Kidney tubule cell (primary cell): ENCODE results near the gene DLGAP5.
A peak's percentile ranks its signal among the peaks of the same experiment; 100 is the strongest.

Experiments used
- DNase-seq: peaks from one replicate; pipeline ENCODE4 v3.0.0-alpha.2; 2018; ENCODE audit warnings: low spot score

The DLGAP5 gene, protein sequence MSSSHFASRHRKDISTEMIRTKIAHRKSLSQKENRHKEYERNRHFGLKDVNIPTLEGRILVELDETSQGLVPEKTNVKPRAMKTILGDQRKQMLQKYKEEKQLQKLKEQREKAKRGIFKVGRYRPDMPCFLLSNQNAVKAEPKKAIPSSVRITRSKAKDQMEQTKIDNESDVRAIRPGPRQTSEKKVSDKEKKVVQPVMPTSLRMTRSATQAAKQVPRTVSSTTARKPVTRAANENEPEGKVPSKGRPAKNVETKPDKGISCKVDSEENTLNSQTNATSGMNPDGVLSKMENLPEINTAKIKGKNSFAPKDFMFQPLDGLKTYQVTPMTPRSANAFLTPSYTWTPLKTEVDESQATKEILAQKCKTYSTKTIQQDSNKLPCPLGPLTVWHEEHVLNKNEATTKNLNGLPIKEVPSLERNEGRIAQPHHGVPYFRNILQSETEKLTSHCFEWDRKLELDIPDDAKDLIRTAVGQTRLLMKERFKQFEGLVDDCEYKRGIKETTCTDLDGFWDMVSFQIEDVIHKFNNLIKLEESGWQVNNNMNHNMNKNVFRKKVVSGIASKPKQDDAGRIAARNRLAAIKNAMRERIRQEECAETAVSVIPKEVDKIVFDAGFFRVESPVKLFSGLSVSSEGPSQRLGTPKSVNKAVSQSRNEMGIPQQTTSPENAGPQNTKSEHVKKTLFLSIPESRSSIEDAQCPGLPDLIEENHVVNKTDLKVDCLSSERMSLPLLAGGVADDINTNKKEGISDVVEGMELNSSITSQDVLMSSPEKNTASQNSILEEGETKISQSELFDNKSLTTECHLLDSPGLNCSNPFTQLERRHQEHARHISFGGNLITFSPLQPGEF

DNA sequence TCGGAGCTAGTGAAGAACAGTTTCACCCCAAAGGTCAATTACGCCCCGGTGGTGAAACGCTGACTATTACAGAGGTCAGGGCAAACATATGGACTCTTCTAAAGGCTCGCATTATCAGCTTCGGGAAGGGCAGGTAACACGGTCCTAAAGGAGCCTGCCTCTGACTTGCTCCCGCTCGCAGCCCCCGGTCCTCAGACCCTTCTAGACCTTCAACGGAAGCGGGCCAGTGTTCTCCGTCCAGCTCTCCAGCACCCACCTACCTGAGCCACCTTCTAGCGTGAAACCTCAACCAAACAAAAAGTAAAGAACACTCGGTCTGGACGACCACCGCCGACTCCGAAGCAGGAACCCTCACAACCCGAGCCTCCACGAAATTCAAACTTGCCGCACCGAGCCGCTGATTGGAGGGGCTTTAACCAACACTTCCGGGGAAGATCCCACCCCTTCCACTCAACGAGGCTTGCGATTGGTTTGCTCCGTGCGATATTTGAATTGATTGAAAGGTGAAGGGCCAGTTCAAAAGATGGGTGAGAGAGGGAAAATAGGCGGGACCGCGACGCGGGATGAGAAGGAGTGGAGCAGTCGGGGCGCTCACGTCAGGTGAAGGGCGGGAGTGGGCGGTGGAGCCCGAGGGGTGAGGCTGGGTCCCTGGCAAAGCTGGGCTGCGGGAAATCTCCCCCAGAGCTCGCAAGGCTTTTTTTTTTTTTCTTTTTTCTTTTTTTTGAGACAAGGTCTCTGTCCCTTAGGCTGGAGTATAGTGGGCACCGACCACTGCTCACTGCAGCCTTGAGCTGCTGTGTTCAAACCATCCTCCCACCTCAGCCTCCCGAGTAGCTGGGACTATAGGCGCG is at the start of gene DLGAP5:
DLGAP5 (minus strand) TSS at position 383 of the 851 bp plus-strand sequence. CDS start 2,406 bp downstream, outside the sequence.
- DNase-seq = peak; percentile 97

DNA sequence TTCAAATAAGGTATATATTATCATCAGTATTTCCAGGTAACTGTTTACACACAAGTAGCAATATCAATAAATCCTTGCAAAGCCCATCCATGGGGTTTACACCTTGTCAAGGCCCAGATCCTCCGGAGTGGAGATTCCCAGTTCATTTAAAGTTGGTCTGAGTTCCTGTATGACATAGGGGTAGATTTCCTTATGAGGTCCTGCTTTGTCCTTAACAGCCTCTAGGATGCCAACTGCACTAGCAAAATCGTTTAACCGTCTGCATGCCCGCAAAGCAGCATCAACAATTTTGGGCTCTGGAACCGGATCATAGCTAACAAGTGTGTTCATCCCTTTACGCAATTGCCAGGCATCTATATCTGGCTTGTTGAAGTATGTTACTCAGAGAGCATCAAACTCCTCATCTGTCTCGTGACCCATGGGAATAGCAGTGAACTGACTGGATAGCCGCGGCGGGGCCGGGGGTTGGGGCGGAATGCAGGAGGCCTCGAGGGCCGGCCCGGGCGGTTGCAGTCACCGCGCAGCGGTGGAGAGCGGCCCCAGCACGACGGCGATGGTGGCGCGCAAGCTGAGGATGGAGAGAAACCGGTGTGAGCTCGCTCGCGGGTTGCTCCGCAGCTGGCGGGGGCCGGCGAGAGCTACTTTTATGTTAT is 49.3 kb upstream of the DLGAP5 start:
- DNase-seq = no peak

DNA sequence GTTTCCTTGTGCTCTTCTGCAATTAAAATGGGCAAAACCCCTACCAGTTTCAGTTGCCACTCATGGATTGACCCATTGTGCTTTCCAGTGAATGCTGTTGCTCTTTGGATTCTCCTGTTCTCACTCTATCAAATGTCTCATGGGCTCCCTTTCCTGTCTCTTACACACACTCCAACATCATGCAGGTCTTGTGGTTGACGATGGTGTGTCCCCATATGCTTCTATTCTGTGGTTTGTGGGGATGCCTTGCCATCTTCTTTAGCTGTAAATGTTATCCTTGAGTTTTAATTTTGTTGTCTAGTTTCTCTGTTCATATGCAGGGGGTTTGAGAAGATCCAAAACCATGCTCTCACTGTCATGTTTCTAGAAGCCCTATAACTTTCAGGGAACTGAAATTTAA is 47.9 kb upstream of the DLGAP5 start:
- no peak for DNase-seq

DNA sequence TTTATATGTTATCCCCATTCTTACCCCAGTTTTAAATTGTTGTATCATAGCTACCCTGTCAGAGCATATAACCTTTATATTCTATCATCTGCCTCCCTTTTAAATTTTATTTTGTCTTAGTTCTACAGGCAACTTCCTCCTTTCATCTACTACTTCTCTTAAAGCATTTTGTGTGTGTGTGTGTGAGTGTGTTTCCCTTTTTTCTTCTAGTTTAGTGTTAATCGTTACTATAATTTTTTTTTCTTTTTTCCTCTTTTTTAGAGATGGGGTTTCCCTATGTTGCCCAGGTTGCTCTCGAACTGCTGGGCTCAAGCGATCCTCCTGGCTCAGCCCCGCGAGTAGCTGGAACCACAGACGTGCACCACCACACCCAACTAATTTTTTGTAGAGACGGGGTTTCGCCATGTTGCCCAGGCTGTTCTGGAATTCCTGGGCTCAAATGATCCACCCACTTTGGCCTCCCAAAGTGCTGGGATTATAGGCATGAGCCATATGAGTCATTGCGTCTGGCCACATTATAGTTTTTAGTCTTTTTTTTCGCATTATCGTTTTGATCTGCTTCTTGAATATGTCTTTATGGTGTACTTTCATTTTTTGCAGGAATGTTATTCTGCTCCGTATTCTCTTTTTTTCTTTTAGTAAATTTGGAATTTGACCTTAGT is 46.8 kb upstream of the DLGAP5 start:
- DNase-seq = no peak

DNA sequence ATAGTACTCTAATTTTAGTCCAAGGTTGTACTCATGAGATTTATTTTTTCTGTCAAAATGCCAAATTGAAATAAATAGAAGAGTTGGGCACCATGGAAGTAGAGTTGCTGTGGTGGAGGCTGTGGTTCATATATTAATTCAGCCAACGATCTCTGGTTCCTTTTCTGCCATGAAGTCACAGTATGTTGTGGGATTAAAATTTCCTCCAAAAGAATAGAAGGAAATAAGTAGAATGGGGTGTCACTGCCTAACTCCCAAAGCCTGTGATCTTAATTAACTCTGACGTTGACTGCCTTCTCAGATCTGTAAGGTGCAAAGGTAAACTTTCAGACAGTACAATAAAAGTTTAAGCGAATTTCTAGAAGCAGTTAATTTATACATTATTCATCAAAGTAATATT is 42.2 kb upstream of the DLGAP5 start:
- DNase-seq = no peak

DNA sequence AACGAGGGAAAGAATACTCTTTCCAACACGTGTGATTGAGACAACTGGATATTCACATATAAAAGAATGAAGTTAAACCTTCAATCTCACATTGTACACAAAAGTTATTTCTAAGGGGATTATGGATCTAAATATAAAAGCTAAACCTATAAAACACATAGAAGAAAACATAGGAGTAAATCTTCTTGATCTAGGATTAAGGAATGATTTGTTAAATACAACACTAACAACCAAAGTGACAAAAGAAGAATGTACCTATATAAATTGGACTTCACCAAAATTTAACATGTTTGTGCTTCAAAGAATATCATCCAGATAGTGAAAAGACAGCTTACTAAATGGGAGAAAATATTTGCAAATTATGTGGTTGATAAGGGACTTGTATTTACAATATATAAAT is 36.9 kb upstream of the DLGAP5 start:
- DNase-seq = no peak

DNA sequence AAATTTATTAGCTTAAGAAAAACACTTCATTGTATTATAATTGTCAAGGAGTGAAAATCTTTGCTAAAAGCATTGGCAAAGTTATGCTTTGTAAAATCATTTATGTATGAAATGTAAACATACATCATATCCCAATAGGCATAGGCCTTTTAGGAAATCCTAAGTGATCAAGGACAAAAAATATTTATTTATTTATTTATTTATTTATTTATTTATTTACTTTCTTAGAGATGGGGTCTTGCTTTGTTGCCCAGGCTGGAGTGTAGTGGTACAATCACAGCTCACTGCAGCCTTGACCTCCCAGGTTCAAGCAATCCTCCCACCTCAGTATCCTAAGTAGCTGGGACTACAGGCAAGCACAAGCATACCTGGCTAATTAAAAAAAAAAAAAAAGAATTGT is 32.0 kb upstream of the DLGAP5 start:
- DNase-seq = no peak

DNA sequence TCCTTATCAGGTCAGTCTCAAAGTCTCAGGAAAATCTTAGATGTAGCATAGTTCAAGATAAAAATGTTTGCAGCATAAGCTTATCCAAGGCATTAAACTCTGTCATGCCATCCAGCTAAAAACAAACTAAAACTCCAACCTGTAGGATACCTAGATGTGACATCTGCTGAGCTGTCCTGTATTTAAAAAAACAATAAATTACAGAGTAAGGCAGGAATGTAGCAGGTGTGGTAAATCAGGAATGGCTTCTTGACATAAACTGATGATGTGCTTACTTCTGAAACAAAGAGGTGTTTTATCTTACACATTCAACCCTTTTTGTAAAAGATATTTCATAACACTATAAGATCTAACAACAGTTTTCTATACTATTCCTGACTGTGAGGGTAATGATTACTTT is 30.6 kb upstream of the DLGAP5 start:
- peak; percentile 61 for DNase-seq

DNA sequence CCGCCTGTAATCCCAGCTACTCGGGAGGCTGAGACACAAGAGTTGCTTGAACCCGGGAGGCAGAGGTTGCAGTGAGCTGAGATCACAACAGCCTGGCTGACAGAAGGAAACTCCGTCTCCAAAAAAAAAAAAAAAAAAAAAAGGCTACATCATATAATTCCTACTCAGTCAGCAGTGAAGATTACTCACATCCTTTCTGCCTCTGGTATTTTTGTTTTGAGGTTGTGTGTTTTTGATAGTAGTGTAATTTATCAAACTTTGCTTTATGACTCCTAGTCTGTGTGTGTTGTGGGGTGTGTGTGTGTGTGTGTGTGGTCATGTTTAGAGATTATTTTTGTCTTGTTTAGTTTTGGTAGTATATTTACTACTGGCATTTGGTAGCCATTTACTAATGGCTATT is 29.8 kb upstream of the DLGAP5 start:
- peak; percentile 79 for DNase-seq

DNA sequence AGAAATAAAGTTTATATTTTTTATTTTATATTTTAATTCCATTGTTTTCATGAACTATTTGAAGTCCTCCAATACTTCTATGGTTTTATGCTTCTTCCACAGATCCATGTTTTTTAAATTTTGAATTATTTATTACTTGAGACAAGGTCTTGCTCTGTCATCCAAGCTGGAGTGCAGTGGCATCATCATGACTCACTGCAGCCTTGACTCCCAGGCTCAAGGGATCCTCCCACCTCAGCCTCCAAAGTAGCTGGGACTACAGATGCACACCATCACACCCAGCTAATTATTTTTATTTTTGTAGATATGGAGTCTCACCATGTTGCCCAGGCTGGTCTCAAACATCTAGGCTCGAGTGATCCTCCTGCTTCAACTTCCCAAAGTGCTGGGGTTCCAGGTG is 28.8 kb upstream of the DLGAP5 start:
- peak; percentile 32 for DNase-seq

DNA sequence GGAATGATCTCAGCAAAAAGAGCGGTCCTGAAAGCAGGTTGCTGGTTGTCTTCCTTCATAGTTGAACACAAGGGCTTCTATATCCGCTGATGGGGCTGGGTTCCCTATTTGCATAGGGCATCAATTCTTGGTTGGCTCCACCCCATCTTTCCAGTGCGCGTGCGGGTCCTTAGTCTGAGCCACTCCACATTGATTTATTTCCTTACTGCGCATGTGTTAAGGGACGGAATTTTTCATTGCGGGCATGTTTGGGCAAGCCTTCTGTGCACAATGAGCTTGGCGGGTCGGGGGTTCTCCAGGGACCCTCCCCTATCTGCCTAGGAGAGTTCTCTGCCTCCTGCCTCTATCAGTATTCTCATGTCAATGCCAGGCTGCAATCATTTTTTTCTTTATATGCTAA is 21.2 kb upstream of the DLGAP5 start:
- no peak for DNase-seq

DNA sequence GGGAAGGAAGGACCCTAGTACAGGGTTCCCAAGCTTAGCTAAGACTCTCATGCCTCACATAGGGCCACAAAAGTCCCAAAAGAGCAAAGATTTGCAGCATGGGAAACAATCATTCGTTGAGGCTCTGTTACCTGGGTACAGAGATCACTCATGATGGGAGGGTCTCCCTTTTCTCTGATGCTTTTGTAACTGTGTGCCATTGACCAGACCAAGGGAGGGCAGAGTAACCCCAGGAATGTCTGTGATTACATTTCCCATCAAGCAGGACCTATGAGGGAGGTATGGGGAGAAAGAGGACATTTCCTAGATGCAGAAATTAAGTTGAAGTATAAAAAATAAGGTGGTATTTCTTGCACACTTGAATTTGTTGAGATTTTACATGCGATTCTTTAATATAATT is 16.4 kb upstream of the DLGAP5 start:
- no peak for DNase-seq

DNA sequence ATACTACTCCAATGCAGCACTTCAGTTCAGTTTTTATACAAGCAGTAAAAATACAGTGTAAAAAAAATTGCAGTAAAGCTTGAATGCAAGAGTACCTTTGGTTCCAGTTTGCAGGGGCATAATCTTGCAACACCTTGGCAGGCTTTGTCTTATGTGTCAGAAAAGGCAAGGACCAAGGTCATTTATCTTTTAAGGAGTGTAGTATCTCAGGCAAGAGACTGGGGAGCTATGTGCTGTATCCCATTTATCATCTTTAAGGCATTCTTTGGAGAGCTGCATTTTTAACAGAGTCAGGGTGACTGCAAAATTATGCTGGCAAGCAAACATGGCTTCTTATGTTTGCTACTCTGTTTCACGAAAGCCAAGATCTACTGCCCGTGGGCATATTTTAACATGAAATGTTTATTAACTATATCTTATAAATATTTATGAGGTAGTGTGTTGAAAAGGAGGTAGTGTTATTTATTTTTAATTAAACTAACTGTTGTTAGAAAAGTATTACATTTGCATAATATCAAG is 14.8 kb upstream of the DLGAP5 start:
- no peak for DNase-seq

DNA sequence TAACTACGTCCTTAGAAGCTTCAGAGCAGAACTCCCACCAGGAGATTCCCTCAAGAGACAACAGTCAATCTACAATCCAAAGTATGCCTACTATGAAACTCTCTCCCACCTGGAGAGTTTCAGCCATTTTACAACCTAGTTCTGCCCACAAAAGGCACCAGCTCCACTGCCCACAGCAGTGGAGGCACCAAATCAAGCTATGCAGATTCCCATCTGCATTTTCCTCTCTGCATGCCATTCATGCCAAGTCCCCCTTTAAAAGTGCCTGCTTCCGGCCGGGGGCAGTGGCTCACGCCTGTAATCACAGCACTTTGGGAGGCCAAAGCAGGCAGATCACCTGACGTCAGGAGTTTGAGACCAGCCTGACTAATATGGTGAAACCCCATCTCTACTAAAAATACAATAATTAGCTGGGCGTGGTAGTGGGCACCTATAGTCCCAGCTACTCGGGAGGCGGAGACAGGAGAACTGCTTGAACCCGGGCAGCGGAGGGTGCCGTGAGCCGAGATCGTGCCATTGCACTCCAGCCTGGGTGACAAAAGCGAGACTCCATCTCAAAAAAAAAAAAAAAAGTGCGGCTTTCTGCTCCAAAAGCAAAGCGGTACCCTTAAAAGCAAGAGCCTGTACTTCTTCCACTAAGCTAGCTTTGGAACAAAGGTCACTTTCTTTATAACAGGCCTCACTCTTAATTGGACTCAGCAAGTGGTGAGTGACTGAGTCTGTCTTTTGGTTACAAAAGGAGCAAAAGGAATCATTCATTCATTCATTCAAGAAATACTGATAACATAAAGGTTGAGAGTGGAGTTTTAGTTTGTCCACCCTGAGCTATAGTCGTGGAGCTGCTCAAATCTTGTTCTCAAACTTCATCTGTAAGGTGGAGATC is 10.1 kb upstream of the DLGAP5 start:
- DNase-seq = no peak

DNA sequence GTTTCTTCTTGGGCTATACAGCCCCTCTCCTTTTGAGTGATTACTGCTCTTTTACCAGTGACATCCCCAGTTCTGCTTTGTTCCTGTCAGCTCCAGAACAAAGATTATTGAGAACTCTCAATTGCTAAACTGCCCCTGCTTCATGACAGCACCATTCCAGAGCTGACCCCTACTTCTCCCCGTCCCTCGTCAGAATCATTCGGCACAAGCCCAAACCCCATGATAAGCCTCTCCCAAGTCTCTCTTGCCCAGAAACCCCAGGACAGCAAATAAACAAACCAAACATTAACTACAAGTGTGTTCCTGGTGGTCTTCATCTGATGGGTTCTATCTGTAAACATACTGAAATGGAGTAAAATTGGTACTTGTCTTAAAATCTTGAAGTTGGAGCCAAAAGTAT is 9.3 kb upstream of the DLGAP5 start:
- no peak for DNase-seq

DNA sequence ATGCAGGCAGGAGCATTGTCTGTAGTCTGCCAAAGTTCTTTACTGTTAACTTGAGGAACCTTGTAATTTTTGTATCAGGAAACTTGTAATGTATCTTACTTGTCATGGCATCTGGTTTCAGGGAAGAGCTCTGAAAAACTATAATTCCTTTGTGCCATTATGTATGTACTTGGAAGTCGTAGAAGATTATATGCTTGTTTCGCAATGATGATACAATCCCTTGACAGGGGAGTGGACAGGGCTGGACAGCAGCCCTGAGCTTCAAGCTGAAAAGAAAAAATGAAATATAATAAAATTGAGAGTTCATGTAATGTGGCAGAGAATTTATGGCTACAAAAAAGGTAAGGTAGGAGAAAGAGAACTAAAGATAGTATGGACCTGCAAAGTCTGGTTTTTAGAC is 7.4 kb upstream of the DLGAP5 start:
- no peak for DNase-seq

DNA sequence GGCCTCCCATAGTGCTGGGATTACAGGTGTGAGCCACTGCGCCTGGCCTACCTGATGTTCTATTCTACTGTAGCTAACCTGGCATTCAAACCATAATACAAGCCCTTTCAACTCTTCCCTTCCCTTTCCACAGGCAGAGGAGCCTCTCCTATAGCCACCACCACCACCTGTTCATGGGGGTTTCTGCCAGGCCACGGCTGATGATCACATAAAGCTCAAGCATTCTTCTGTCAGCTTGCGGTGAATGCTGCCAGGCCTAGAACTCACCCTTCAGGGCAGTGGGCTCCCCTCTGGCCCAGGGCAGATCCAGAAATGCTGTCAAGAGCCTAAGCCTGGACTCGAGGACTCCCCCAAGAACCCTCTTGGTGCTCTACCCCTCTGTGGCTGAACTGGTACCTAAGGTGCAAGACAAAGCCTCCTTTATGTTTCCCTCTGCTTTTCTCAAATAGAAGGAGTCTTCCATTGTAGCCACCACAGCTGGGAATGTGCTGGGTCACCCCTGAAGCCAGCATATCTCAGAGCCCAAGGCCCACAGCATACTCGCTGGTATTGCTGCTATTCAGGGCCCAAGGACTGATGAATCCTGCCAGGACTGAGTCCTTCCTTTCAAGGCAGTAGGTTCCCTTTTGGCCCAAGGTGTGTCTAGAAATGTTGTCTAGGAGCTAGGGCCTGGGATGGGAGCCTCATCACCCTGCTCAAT is 3.4 kb upstream of the DLGAP5 start:
- DNase-seq = no peak

DNA sequence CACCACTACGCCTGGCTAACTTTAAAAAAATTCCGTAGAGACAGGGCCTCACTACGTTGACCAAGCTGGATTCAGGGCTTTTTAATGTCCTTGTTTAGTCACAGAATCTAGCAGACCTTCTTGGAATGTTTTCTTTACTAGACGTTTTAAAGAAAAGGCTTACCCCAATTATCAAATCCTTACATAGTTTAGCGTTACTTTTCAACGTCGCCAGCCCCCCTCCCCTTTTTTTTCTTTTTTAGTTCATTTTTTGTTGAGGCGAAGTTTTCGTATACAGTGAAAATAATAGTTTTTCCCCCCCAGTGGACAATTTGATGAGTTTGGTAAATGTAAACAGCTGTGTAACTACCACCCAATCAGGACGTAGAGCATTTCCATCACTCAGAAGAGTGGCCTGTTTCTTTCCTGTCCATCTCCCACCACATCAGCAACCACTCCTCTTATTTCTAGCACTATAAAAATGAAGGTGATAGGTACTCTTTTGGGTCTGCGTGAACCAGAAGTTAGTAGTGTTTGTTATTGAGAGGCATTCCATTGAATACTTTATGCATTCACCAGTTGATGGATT is 753 bp upstream of the DLGAP5 start:
- no peak for DNase-seq

DNA sequence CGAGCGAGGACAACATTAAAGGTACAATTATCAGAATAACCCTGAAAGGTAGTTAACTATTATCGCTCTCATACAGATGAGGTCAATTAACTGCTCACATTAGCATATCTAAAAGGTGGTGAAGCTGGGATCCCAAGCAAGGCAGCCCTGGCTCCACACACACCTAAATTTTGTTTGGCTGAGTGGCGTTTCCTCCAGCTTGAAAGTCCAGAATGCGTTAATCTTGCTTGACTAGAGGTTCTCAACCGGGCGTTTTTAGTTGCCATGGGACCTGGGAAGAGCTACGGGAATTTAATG is 531 bp downstream of the DLGAP5 start:
- DNase-seq = no peak
